GM19324 (cell line): ENCODE measurements around the gene INS.

Experiments used
- ATAC-seq: cut with Tn5 transposase; IDR thresholded peaks from one replicate; pipeline ENCODE4 v1.9.1; 2021; ENCODE audit warnings: mild to moderate bottlenecking, moderate library complexity; ENCODE audit not compliant: unreplicated experiment, low FRiP score

Gene INS

DNA sequence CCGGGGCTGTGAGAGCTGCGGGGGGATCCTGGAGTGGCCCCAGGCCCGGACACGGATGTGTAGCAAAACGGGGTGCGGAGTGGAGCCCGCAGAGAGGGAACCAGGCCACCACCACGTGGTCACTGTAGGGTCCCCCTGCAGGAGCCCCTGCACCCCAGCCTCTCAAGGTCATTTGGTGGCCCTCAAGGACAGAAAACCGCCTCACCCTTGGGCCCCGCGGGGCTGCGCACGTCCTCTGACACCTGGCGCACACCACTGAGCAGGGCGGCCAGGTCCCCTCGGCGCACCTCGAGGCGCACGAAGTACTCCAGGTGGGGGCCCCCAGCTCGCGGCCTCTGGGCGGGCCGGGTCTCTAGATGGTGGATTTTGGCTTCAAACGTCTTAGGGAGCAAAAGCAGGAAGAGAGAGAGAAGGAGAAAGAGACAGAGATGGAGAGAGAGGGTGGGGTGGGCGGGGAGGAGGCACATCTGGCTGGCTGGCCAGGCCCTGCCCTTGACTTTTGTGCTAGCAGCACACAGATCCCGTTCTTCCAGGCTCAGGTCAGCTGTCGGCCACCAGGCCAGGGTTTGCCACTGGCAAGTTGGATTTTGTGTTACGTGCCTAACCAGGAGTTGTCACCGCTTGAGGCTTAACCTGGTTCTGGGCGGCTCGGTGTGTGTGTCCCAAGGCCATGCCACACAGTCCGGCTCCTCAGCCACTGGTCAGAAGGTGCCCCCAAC lies 7.4 kb upstream of the INS start:
- no peak for ATAC-seq

DNA sequence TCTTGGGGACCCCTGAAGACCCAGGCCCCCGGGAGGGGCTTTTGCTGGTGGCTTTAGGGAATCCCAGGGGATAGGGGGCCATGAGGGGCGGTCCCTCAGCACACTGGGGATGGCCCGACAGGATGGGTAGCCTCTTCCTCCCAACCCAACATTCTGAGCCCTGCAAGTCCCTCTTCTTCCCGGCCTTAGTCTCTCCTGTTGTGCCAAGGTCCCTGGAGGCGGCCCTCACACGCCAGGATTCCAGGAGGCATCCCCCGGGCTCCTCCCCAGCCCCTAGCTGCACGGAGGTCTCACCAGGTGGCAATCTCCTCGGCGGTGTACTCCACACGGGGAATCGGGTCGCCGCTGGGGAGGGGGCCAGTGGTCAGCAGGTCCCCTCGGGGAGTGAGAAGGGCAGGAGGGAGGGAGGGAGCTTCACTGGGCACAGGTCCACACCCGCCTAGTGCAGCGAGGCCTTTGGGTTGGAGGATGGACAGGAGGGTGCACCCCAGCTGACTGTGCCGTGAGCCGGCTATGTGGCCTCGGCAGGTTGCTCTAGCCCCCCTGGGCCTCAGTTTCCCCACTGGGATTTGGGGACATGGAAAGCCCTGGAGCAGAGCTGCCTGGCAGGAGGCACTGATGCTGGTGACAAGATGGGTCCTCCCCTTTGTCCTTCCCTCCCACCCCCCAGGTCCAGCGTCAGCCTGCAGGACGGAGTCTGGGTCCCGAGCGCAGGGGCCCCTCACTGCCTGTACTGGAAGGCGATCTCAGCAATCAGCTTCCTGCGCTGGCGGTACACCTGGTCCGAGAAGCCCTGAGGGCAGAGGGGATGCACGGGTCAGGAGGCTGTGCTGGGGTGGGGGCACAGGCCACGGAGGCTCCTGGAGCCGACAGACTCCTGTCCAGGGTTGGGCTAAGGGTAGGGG lies 6.4 kb upstream of the INS start:
- no peak for ATAC-seq

DNA sequence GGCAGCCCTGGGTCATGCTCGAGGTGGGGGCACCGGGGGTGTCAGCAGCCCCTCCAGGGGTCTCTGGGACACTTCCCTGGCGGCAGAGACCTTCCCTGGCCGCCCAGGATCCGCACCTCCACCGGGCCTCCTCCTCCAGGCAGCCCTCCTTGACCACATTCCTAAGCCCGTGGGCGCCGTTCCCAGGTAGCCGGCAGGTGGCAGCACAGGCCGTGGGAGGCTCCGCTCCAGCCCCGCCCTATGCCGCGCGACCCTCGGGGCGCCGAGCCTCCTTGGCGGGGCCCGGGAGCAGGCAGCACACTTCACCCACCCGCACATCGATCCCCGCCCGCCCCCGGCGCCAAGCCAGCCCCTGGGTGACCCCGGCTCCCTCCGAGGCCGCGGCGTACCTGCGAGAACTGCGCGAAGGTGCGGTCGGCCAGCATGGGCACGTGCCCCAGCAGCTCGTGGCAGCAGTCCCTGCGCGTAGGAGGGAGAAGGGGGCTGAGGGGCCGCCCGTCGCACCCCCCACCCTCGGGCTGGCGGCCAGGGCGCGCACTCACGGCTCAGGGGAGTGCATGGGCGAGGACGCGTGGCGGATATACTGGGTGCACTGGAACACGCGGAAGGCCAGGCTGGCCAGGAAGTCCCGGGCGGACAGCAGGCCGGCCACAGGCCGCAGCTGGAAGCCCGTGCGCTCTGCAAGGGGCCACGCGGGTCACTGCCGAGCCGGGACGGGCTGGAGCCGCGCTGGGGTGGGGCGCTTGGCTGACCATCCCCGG lies 5.3 kb upstream of the INS start:
- no peak for ATAC-seq

- ATAC-seq, result no peak
These were observed 4.6 kb upstream of the INS start for GRCh38 chr11:2165571-2165970.

DNA sequence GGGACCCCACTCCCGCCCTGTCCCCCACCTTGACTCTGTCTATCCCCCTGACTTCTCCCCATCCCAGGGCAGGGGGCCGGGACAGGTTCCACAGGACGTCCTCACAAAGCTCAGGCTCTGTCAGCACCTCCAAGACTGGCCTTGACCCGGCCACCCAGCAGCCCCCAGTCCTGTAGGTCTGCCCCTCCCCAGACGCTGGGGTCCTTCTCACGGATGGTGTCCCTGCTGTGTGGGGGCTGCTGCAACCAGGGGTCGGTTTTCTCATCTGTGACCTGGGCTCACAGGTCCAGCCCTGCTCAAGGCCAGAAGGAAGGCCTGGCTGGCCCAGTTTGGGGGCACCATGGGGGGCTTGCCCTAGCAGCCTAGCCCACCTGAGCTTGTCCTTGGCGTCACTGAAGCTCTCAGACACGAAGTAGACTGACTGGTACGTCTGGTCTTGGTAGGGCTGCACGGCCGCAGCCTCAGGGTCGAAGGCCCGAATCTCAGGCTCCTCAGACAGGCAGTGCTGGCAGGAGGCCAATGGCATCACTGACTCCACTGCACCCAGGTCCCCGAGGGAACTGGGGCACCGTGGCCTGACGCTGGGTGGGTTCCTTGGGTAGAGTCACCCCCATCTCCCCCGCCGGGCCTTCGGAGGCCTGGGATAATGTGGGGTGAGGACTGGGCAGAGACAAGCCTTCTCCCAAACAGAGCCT lies 4.0 kb upstream of the INS start:
- ATAC-seq, result no peak

GRCh38 chr11:2164081-2164480 lies 3.1 kb upstream of the INS start:
- ATAC-seq, result no peak

DNA sequence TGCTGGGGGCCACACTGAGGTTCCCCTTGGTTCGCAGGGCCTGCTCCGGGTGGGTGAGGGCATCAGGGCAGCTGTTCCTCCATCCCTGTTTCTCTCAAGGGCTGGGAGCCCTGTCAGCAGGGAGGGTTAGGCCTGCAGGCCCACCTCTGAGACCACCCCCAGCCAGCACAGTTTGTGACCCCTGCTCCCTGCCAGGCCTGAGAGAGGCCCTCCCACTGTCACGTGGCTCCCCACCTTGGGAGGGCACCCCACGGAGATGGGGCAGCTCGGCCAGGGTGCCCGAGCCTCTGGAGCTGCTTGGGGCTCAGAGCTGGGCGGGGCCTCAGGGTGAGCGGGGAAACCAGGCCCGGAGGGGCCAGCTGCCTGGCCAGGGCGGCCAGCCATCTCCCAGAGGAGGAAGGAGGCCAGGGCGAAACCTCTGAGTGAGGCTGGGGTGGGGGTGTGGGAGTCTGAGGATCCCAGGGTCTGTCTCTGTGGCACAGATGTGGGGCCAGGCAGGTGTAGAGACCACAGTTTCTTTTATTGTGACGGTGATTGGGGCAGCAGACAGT lies 2.5 kb upstream of the INS start:
- no peak for ATAC-seq

- ATAC-seq, result no peak
These were observed 1.2 kb downstream of the INS start for GRCh38 chr11:2159536-2160413.

GRCh38 chr11:2158966-2159365 lies 2.0 kb downstream of the INS start:
- ATAC-seq, result no peak

DNA sequence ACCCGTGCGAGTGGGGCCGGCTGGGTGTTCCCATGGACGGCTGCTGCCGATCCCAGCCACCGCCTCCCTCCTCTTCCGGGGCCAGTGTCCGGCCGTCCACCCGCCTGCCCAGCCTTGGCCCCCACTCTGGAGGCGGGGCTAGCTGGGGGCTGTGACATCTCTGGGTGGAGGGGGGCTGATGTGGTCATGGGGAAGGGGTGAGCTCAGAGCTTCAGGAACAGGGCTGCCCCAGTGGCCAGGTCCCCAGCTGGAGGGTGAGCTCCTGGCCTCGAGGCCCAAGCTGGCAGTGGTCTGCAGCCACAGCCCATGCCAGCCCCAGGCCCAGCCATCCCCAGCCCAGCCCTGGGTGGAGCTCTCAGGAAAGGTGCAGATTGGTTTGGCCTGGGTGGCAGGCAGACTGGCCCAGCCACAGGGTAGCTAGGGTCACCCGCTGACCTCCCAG lies 2.7 kb downstream of the INS start:
- no peak for ATAC-seq

DNA sequence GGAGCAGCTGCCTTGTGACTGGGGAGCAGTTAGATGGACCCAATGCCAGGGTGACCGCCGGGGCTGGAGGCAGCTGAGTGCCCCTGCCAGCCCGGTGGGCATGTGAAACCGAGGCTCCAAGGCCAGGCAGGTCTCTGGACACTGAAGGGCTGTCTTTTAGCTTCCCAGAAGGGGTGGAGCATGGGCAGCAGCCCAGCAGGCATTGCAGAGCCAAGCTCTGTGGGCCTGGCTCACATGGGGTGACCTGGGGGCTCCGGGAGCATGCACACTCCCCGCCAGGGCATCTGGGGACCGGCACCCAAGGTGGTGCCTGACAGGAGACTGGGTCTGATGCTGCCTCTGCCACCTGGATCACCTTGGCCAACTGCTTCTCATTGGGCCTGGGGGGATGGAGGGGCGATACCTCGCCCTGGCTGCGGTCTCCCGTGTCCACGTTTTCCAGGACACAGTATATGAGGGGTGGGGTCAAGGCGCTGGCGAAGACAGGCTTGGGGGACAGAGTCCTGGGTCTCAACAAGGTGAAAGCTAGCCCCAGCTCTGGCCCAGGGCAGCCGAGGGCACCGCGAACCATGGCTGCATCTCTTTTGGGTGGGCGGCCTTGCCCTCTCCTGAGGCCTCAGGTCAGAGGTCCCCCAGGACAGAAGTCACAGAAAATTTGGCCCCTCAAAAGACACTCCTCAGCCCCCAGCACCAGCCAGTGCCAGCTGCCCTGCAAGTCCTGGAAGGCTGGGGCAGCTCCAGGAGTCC lies 3.5 kb downstream of the INS start:
- ATAC-seq, result no peak

DNA sequence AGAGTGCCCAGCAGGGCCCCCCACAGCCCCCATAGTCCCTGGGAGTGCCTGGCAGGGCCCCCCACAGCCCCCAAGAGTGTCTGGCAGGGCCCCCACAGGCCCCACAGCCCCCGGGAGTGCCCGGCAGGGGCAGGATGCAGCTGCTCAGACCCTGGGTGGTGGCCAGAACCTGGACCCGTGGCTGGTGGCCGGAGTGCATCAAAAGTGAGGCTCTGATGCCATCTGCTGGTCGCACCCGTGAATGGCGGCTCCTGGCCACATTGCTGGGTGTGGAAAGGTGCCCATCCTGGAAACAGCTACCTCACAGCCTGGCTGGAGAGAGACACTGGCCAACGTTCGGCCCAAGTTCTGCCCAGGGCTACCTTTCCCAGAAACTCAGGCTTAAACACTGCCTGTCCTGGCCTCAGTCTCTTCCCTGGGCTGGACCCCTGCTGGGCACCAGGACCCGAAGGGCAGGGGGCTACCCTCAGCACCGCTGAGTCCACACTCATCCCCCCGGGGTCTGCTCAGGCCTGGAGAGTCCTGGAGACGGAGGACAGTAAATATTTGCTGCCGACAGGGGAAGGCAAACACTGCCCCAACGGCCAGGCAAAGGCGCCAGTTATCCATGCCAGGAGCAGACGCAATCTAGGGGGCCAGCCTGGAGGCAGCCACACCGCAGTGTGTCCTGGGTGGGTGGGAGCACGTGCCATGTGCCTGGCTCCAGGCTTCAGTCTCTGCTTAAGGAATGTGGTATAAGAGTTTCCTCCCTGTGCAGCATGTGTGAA lies 4.4 kb downstream of the INS start:
- no peak for ATAC-seq

DNA sequence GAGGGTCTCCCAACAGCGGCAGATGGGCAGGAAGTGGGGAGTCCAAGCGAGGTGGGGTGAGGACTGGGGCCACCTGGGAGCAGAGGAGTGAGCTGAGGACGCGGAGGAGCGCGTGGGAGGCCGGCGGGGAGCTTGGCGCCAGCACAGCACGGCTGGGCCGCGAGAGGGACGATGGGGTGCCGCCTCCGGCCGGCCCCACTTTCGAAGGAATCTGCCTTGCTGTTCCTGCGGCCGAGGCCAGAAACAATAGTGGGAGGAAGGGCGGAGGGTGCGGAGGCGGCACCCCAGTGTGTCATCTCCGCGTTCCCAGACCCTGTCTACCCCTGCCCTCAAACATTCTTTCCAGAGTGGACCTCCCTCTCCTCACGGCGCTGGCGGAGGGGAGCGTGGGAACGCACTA lies 5.5 kb downstream of the INS start:
- no peak for ATAC-seq

DNA sequence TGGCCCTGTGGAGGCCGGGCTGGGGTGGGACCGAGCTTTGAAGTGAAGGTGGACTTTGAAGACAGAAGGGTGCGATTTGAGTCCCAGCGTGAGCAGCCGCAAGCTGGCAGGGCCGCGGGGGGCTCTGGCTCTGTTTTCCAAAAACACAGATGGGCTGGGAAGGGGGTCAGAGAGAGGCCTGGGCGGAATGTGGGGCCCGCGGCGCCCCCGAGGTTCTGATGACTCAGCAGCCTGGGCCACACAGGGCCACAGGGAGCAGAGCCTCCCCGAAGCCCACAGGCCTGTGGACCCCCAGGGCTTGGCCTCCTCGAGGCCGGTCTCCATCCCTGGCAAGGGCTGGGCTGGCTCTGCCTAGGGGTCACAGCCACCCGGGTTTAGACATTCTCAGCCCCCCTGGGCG lies 6.1 kb downstream of the INS start:
- no peak for ATAC-seq

- ATAC-seq, result no peak
These were observed 6.8 kb downstream of the INS start for GRCh38 chr11:2154195-2154585.

DNA sequence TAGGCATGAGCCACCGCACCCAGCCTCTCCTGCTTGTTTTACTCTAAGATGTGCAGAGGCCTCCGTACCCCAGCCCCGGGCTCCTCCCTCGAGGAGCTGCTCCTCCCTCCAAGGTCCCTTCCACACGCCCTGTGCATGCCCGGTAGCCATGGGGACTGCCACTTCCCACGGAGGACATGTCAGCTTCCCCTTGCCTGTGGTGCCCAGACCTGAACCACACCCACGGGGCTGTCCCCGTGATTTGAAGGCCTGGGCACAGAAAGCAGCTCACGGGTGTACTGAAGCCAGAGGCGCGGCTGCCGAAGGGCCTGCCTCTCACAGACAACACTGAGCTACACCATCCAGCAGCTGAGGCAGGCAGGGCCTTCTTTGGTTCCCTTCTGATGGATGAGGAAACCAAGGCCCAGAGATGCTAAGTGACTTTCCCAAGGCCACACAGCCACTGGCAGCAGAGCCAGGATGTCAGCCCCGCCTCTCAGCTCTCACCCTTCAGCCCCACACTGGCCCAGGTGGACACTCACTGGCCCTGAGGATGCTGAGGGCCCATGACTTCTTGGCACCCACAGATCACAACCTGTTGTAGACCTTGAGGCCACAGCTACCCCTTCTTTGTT lies 7.3 kb downstream of the INS start:
- no peak for ATAC-seq

DNA sequence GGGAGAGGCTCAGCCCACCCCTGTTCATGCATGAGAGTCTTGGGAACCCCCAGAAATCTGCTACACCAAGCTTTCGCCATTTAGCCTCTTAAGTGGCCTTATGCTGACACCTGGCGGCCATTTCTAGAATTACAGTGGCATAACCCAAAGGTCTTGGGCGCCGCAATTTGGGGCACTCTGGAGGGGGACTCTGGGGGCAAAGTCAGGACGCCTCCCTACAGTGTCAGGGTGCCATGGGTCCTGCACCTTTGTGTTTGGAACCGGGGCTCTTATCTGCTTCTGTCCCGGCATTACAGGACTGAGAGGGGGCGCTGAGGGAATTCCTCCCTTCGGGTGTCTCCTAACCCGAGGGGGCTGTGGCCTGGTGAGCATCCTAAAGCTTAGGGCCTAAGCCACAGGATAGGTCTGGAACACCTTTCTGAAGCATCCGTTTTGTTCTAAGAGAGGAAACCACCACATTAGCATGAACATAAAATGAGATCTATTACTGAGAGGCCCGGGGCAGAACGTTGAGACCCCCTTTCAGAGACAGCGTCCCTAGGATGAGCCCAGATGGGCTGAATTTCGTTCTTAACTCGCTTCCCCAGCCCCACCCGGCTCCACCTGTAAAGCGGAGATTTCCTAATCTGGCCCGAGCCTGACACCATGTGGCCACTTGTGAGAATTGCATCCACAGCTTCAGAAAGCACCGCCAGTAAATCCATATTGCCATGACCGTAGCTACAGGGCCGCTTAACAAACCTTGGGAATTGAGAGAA lies 9.3 kb downstream of the INS start:
- ATAC-seq, result no peak
